ENCODE measurements around the gene ZHX3. TPM values are rescaled to one million over a fixed set of nuclear protein-coding genes. Genes with fewer than 3 reads are reported as not detected.

The ZHX3 gene
- total RNA-seq, 1 donor from 2014 or later, result 9.1 TPM

GRCh38 chr20:41261790-41262717, 55.5 kb downstream of the ZHX3 start:
- no peak overlapping the region for H3K4me3 Mint-ChIP-seq (ENCODE audit: low read depth)
- H3K4me1 Mint-ChIP-seq (ENCODE audit: low read depth), result no peaks in the 10 kb centered on the region
- no peaks in the 10 kb centered on the region for H3K9me3 Mint-ChIP-seq (ENCODE audit: low read depth)
- H3K36me3 Mint-ChIP-seq (ENCODE audit: insufficient read depth), result no peaks in the 10 kb centered on the region
- no peak for DNase-seq (ENCODE audit: low spot score, unreplicated experiment)
- no peak for TF ChIP-seq CTCF (IDR thresholded peaks at IDR 0.05; ENCODE audit: unreplicated experiment)
- H3K27me3 Mint-ChIP-seq, result no peaks in the 10 kb centered on the region
- no peak overlapping the region for H3K27ac Mint-ChIP-seq

GRCh38 chr20:41261260-41261659, 56.3 kb downstream of the ZHX3 start:
- no peaks in the 10 kb centered on the region for H3K36me3 Mint-ChIP-seq (ENCODE audit: insufficient read depth)
- H3K27me3 Mint-ChIP-seq, result no peaks in the 10 kb centered on the region
- no peak overlapping the region for H3K4me3 Mint-ChIP-seq (ENCODE audit: low read depth)
- DNase-seq (ENCODE audit: low spot score, unreplicated experiment), result no peak
- TF ChIP-seq CTCF (IDR thresholded peaks at IDR 0.05; ENCODE audit: unreplicated experiment), result no peak
- no peak overlapping the region for H3K27ac Mint-ChIP-seq
- no peaks in the 10 kb centered on the region for H3K9me3 Mint-ChIP-seq (ENCODE audit: low read depth)
- no peaks in the 10 kb centered on the region for H3K4me1 Mint-ChIP-seq (ENCODE audit: low read depth)

GRCh38 chr20:41260734-41261220, 56.8 kb downstream of the ZHX3 start:
- Mint-ChIP-seq H3K4me1 (ENCODE audit: low read depth) (no peaks in the 10 kb centered on the region), H3K27ac (no peak overlapping the region), H3K36me3 (ENCODE audit: insufficient read depth) (no peaks in the 10 kb centered on the region), H3K27me3 (no peaks in the 10 kb centered on the region), H3K9me3 (ENCODE audit: low read depth) (no peaks in the 10 kb centered on the region), H3K4me3 (ENCODE audit: low read depth) (no peak overlapping the region)
- no peak for TF ChIP-seq CTCF (IDR thresholded peaks at IDR 0.05; ENCODE audit: unreplicated experiment)
- no peak for DNase-seq (ENCODE audit: low spot score, unreplicated experiment)

GRCh38 chr20:41259309-41259708, 58.2 kb downstream of the ZHX3 start:
- no peak overlapping the region for H3K4me3 Mint-ChIP-seq (ENCODE audit: low read depth)

GRCh38 chr20:41258474-41258873, 59.1 kb downstream of the ZHX3 start:
- Mint-ChIP-seq H3K4me3 (ENCODE audit: low read depth) (no peak overlapping the region), H3K4me1 (ENCODE audit: low read depth) (no peaks in the 10 kb centered on the region), H3K36me3 (ENCODE audit: insufficient read depth) (no peaks in the 10 kb centered on the region), H3K27me3 (no peaks in the 10 kb centered on the region), H3K9me3 (ENCODE audit: low read depth) (no peaks in the 10 kb centered on the region), H3K27ac (no peak overlapping the region)
- no peak for DNase-seq (ENCODE audit: low spot score, unreplicated experiment)
- TF ChIP-seq CTCF (IDR thresholded peaks at IDR 0.05; ENCODE audit: unreplicated experiment), result no peak

More at GRCh38 chr20:41259309-41259708, 58.2 kb downstream of the ZHX3 start:
- Mint-ChIP-seq H3K27me3 (no peaks in the 10 kb centered on the region), H3K36me3 (ENCODE audit: insufficient read depth) (no peaks in the 10 kb centered on the region), H3K27ac (no peak overlapping the region), H3K4me1 (ENCODE audit: low read depth) (no peaks in the 10 kb centered on the region), H3K9me3 (ENCODE audit: low read depth) (no peaks in the 10 kb centered on the region)
- DNase-seq (ENCODE audit: low spot score, unreplicated experiment), result no peak
- no peak for TF ChIP-seq CTCF (IDR thresholded peaks at IDR 0.05; ENCODE audit: unreplicated experiment)

All from progenitor cell of endocrine pancreas (in vitro differentiated cells).